ENCODE data around the gene TAS1R2.

Gene TAS1R2

GRCh38 chr1:18859560-18859959 lies at the start of gene TAS1R2:
Gene TAS1R2 (minus strand): TSS chr1:18859660. CDS start chr1:18859660, 0 bp downstream.
- no peaks in the 10 kb centered on the region for H3K36me3 ChIP-seq

GRCh38 chr1:18907917-18908845 lies 48.7 kb upstream of the TAS1R2 start:
- peaks cover 31 to 37% of the 10 kb centered on the region in 2 experiments for H3K4me1 ChIP-seq (ENCODE audit: control insufficient read depth in 1 of 2, insufficient read depth in 1 of 2, low read depth in 1 of 2, low read length in 1 of 2)
- H3K4me3 ChIP-seq (ENCODE audit: low read depth in 1 of 2, low read length in 1 of 2): peak overlapping the region; percentile 48 to 55
- H3K27me3 ChIP-seq: no peaks in the 10 kb centered on the region
- no peaks in the 10 kb centered on the region for H3K9me3 ChIP-seq
- H3K27ac ChIP-seq: peak overlapping the region; percentile 80
- no peak for TF ChIP-seq CTCF (IDR thresholded peaks at IDR 0.05)
- no peaks in the 10 kb centered on the region for H3K36me3 ChIP-seq

More at GRCh38 chr1:18859560-18859959, at the start of gene TAS1R2:
- H3K27ac ChIP-seq: no peak within 1 kb of the TSS
- peaks cover 13% of the 10 kb centered on the region for H3K27me3 ChIP-seq
- no peaks in the 10 kb centered on the region for H3K9me3 ChIP-seq
- H3K4me1 ChIP-seq (ENCODE audit: control insufficient read depth in 1 of 2, insufficient read depth in 1 of 2, low read depth in 1 of 2, low read length in 1 of 2): no peaks in the 10 kb centered on the region
- no peak within 1 kb of the TSS for H3K4me3 ChIP-seq (ENCODE audit: low read depth in 1 of 2, low read length in 1 of 2)
- TF ChIP-seq CTCF (IDR thresholded peaks at IDR 0.05): no peak

GRCh38 chr1:18907021-18907916 lies 47.8 kb upstream of the TAS1R2 start:
- Histone ChIP-seq H3K27me3 (no peaks in the 10 kb centered on the region), H3K36me3 (no peaks in the 10 kb centered on the region), H3K4me1 (ENCODE audit: control insufficient read depth in 1 of 2, insufficient read depth in 1 of 2, low read depth in 1 of 2, low read length in 1 of 2) (peaks cover 35 to 37% of the 10 kb centered on the region in 2 experiments), H3K27ac (peak overlapping the region; percentile 80), H3K9me3 (no peaks in the 10 kb centered on the region), H3K4me3 (ENCODE audit: low read depth in 1 of 2, low read length in 1 of 2) (peak overlapping the region; percentile 48 to 55)
- TF ChIP-seq CTCF (IDR thresholded peaks at IDR 0.05): peak; percentile 81

- Histone ChIP-seq H3K9me3 (no peaks in the 10 kb centered on the region), H3K4me1 (ENCODE audit: control insufficient read depth in 1 of 2, insufficient read depth in 1 of 2, low read depth in 1 of 2, low read length in 1 of 2) (peaks cover 43 to 54% of the 10 kb centered on the region in 2 experiments), H3K36me3 (no peaks in the 10 kb centered on the region), H3K27ac (peak overlapping the region; percentile 88), H3K27me3 (no peaks in the 10 kb centered on the region), H3K4me3 (ENCODE audit: low read depth in 1 of 2, low read length in 1 of 2) (peak overlapping the region; percentile 66 to 84)
- TF ChIP-seq CTCF (IDR thresholded peaks at IDR 0.05): no peak
Observed at GRCh38 chr1:18903291-18903756, 43.9 kb upstream of the TAS1R2 start.

GRCh38 chr1:18902523-18903290 lies 43.2 kb upstream of the TAS1R2 start, which contains the start of gene ALDH4A1:
Gene ALDH4A1 (minus strand): TSS chr1:18902555. CDS start chr1:18902523, 32 bp downstream.
- TF ChIP-seq CTCF (IDR thresholded peaks at IDR 0.05): peak; percentile 34
- Histone ChIP-seq H3K27ac (peak within 1 kb of the TSS; percentile 88), H3K4me1 (ENCODE audit: control insufficient read depth in 1 of 2, insufficient read depth in 1 of 2, low read depth in 1 of 2, low read length in 1 of 2) (peaks cover 37 to 47% of the 10 kb centered on the region in 2 experiments), H3K9me3 (no peaks in the 10 kb centered on the region), H3K36me3 (peaks cover 3% of the 10 kb centered on the region), H3K27me3 (no peaks in the 10 kb centered on the region), H3K4me3 (ENCODE audit: low read depth in 1 of 2, low read length in 1 of 2) (peak within 1 kb of the TSS; percentile 66 to 84)
